Endodermal cell (in vitro differentiated cells): Measurements from ENCODE around the gene TMEM41B. TPM values are rescaled to one million over a fixed set of nuclear protein-coding genes. Genes with fewer than 3 reads are reported as not detected.
A peak's percentile ranks its signal among the peaks of the same experiment; 100 is the strongest.
"Not testable (repeated sequence)": the region's sequence is repeated elsewhere in the genome, so short reads cannot be mapped to it uniquely, and the experiment has no call there.

Experiments
- DNase-seq: peaks from one replicate; pipeline ENCODE4 v3.0.0-alpha.2; 2017
- H3K27ac ChIP-seq: 2 replicates; pipeline ENCODE4 v1.5.1; 2013; ENCODE audit warnings: mild to moderate bottlenecking, low read depth, low read length, moderate library complexity
- H3K27me3 ChIP-seq: 2 replicates; pipeline ENCODE4 v1.6.1; 2013; ENCODE audit warnings: mild to moderate bottlenecking, low read length, moderate library complexity; ENCODE audit not compliant: insufficient read depth, control insufficient read depth, poor library complexity, severe bottlenecking
- H3K36me3 ChIP-seq: 2 replicates; pipeline ENCODE4 v1.7.0; 2013; ENCODE audit warnings: mild to moderate bottlenecking, low read length, moderate library complexity; ENCODE audit not compliant: control insufficient read depth, insufficient read depth
- H3K4me1 ChIP-seq: one replicate; pipeline ENCODE4 v1.7.0; 2013; ENCODE audit warnings: low read length; ENCODE audit not compliant: control insufficient read depth, insufficient read depth
- H3K4me3 ChIP-seq: 2 replicates; pipeline ENCODE4 v1.5.1; 2013; ENCODE audit warnings: mild to moderate bottlenecking, low read length, moderate library complexity
- H3K9ac ChIP-seq: 2 replicates; pipeline ENCODE4 v1.6.1; 2013; ENCODE audit warnings: mild to moderate bottlenecking, low read length, moderate library complexity; ENCODE audit not compliant: poor library complexity, severe bottlenecking; ENCODE audit errors: extremely low read depth
- H3K9me3 ChIP-seq: 2 replicates; pipeline ENCODE4 v1.6.1; 2013; ENCODE audit warnings: mild to moderate bottlenecking, low read length, moderate library complexity; ENCODE audit not compliant: control insufficient read depth
- H3K27ac Mint-ChIP-seq: 2 replicates; pipeline ENCODE4 v1.8.0; 2020; ENCODE audit warnings: mixed read lengths
- H3K27me3 Mint-ChIP-seq: 2 replicates; pipeline ENCODE4 v1.8.0; 2021; ENCODE audit warnings: mild to moderate bottlenecking, mixed read lengths; ENCODE audit not compliant: insufficient read depth
- H3K36me3 Mint-ChIP-seq: 2 replicates; pipeline ENCODE4 v1.8.0; 2020; ENCODE audit warnings: low read depth, mixed read lengths
- H3K4me1 Mint-ChIP-seq: 2 replicates; pipeline ENCODE4 v1.8.0; 2020; ENCODE audit warnings: mixed read lengths
- H3K4me3 Mint-ChIP-seq: 2 replicates; pipeline ENCODE4 v1.8.0; 2020; ENCODE audit warnings: mild to moderate bottlenecking, moderate library complexity, mixed read lengths
- H3K9me3 Mint-ChIP-seq: 2 replicates; pipeline ENCODE4 v1.8.0; 2020; ENCODE audit warnings: mild to moderate bottlenecking, mixed read lengths
- CTCF ChIP-seq: fragments of 200-600 bp; sonication (generic); conservative IDR thresholded peaks from 2 replicates; pipeline ENCODE4 v1.5.0; 2021; ENCODE audit warnings: antibody characterized with exemption, mild to moderate bottlenecking
- WGBS, 2 experiments: methylation state at CpG; one replicate each; pipeline versions ENCODE4 v1.1.5 to v1.1.7; 2013; ENCODE audit warnings: missing lambda C conversion rate in 2 of 2, mixed read lengths in 1 of 2; ENCODE audit not compliant: insufficient coverage in 1 of 2, insufficient read length in 1 of 2; 5-methylcytosine and 5-hydroxymethylcytosine counted together
- total RNA-seq, 2 donors: library from RNA; stranded (reverse); fragmentation: NEBNext Ultra II Directional in 1 of 2; extraction: Animal tissue kit (Norgen Biotek cat#: 25700) in 1 of 2; gene quantifications; 2 replicates in 1 of 2; 3 replicates in 1 of 2; pipeline ENCODE4 v1.2.1, GENCODE V29; 2021

The TMEM41B gene
- total RNA-seq, 2 donors from 2014 or later, result 67.8 to 68.0 TPM

- Histone ChIP-seq H3K9ac (peak within 1 kb of the TSS; percentile 85), H3K4me1 (no peaks in the 10 kb centered on the region), H3K4me3 (peak within 1 kb of the TSS; percentile 98), H3K27ac (peak within 1 kb of the TSS; percentile 78), H3K36me3 (no peaks in the 10 kb centered on the region), H3K9me3 (no peaks in the 10 kb centered on the region), H3K27me3 (no peaks in the 10 kb centered on the region)
- peak within 1 kb of the TSS; percentile 91 for H3K4me3 Mint-ChIP-seq
- H3K36me3 Mint-ChIP-seq, result peaks cover 5% of the 10 kb centered on the region
- 10 to 24% methylated on average over 10 to 63 of the region's 63 CpGs for WGBS, 2 experiments
- DNase-seq, result peak; percentile 95
- H3K27ac Mint-ChIP-seq, result peak within 1 kb of the TSS; percentile 97
- peaks cover 39% of the 10 kb centered on the region for H3K4me1 Mint-ChIP-seq
- TF ChIP-seq CTCF, result no peak
- no peaks in the 10 kb centered on the region for H3K9me3 Mint-ChIP-seq
- H3K27me3 Mint-ChIP-seq, result no peaks in the 10 kb centered on the region
These were observed 48.9 kb downstream of the TMEM41B start, which contains the start of gene DENND5A for GRCh38 chr11:9265211-9266131. DENND5A (minus strand) TSS chr11:9265350; CDS start chr11:9265069, 281 bp downstream.

GRCh38 chr11:9264316-9265210 lies 49.8 kb downstream of the TMEM41B start:
- Mint-ChIP-seq H3K9me3 (no peaks in the 10 kb centered on the region), H3K4me3 (peak overlapping the region; percentile 91), H3K27me3 (no peaks in the 10 kb centered on the region), H3K36me3 (peaks cover 5% of the 10 kb centered on the region), H3K4me1 (peaks cover 44% of the 10 kb centered on the region), H3K27ac (peak overlapping the region; percentile 94)
- Histone ChIP-seq H3K36me3 (no peaks in the 10 kb centered on the region), H3K27me3 (no peaks in the 10 kb centered on the region), H3K4me3 (peak overlapping the region; percentile 98), H3K27ac (peak overlapping the region; percentile 14), H3K9ac (peak overlapping the region; percentile 85), H3K9me3 (no peaks in the 10 kb centered on the region), H3K4me1 (no peaks in the 10 kb centered on the region)
- WGBS, 2 experiments, result 0 to 1% methylated on average over 18 to 76 of the region's 76 CpGs
- no peak for TF ChIP-seq CTCF
- peak; percentile 72 for DNase-seq

GRCh38 chr11:9263840-9264315 lies 50.5 kb downstream of the TMEM41B start:
- Histone ChIP-seq H3K9ac (peak overlapping the region; percentile 85), H3K4me3 (peak overlapping the region; percentile 98), H3K4me1 (no peaks in the 10 kb centered on the region), H3K27me3 (no peaks in the 10 kb centered on the region), H3K9me3 (no peaks in the 10 kb centered on the region), H3K36me3 (no peaks in the 10 kb centered on the region), H3K27ac (peak overlapping the region; percentile 14)
- no peaks in the 10 kb centered on the region for H3K27me3 Mint-ChIP-seq
- peak overlapping the region; percentile 91 for H3K4me3 Mint-ChIP-seq
- 28 to 43% methylated on average over 3 to 9 of the region's 9 CpGs for WGBS, 2 experiments
- peak overlapping the region; percentile 94 for H3K27ac Mint-ChIP-seq
- peaks cover 44% of the 10 kb centered on the region for H3K4me1 Mint-ChIP-seq
- H3K36me3 Mint-ChIP-seq, result peaks cover 5% of the 10 kb centered on the region
- DNase-seq, result no peak
- no peak for TF ChIP-seq CTCF
- no peaks in the 10 kb centered on the region for H3K9me3 Mint-ChIP-seq

- not testable (repeated sequence) for DNase-seq, H3K9me3 ChIP-seq, H3K9ac ChIP-seq, H3K4me1 ChIP-seq, H3K27me3 ChIP-seq, H3K4me3 Mint-ChIP-seq, H3K27me3 Mint-ChIP-seq, H3K36me3 ChIP-seq, H3K4me3 ChIP-seq, H3K9me3 Mint-ChIP-seq, H3K27ac ChIP-seq, H3K27ac Mint-ChIP-seq
- 80 to 91% methylated on average over 1 to 2 of the region's 2 CpGs for WGBS, 2 experiments
- Mint-ChIP-seq H3K4me1 (peaks cover 32% of the 10 kb centered on the region), H3K36me3 (peaks cover 12% of the 10 kb centered on the region)
These were observed 53.6 kb downstream of the TMEM41B start for GRCh38 chr11:9260838-9261146.
